Endothelial cell of umbilical vein (primary cell): Measurements from ENCODE around the gene HDAC5. TPM values are rescaled to one million over a fixed set of nuclear protein-coding genes. Genes with fewer than 3 reads are reported as not detected.

Experiments used
- BruUV-seq: library from RNA; stranded (reverse); fragments of 400-500 nt; replicated peaks from 2 replicates; lab custom pipeline; 2021; lab: Mats Ljungman, UMichigan
- CTCF ChIA-PET: fragments of 300-600, 350-600 bp; sonication (Branson Sonifier 250); formaldehyde crosslinking; loops from one replicate; lab custom pipeline; 2021; ENCODE audit warnings: antibody characterized with exemption, inconsistent platforms; lab: Charles Lee
- POLR2A ChIA-PET: fragments of 300-600, 350-600 bp; sonication (Branson Sonifier 250); formaldehyde crosslinking; loops from one replicate; lab custom pipeline; 2021; ENCODE audit warnings: antibody characterized with exemption, inconsistent platforms; lab: Charles Lee
- DNase-seq: peaks from one replicate; pipeline ENCODE4 v3.0.0-alpha.2; 2011; ENCODE audit warnings: low read depth, low spot score
- FAIRE-seq: peaks from 2 replicates; lab custom pipeline; 2011; peaks lifted over from hg19 to GRCh38; lab: Jason Lieb, UNC
- H2AFZ ChIP-seq: 2 replicates; pipeline ENCODE4 v1.6.0; 2012; ENCODE audit warnings: low read depth, low read length, control low read depth, inconsistent platforms
- H3K27ac ChIP-seq: 2 replicates; pipeline ENCODE4 v1.5.1; 2011; ENCODE audit warnings: low read depth, mild to moderate bottlenecking, control low read depth, low read length, moderate library complexity; ENCODE audit not compliant: insufficient read depth
- H3K27me3 ChIP-seq, 2 experiments: 2 replicates each; pipeline versions ENCODE4 v1.6.0 to v1.6.1; 2011; ENCODE audit warnings: low read length in 2 of 2, mixed read lengths in 1 of 2; ENCODE audit not compliant: control insufficient read depth in 2 of 2, insufficient read depth in 2 of 2
- H3K36me3 ChIP-seq, 2 experiments: 2 replicates in 1 of 2; 3 replicates in 1 of 2; pipeline ENCODE4 v1.5.1; 2011; ENCODE audit warnings: low read length in 2 of 2, mild to moderate bottlenecking in 1 of 2, moderate library complexity in 1 of 2; ENCODE audit not compliant: control insufficient read depth in 2 of 2, insufficient read depth in 2 of 2; ENCODE audit errors: extremely low read depth in 1 of 2
- H3K4me1 ChIP-seq: 3 replicates; pipeline ENCODE4 v1.5.1; 2011; ENCODE audit warnings: mild to moderate bottlenecking, low read length; ENCODE audit not compliant: control insufficient read depth, insufficient read depth; ENCODE audit errors: extremely low read depth
- H3K4me2 ChIP-seq: 2 replicates; pipeline ENCODE4 v1.6.1; 2011; ENCODE audit warnings: low read length, control low read depth, mixed read lengths; ENCODE audit not compliant: insufficient read depth
- H3K4me3 ChIP-seq, 3 experiments: fragments of 200-600 bp in 1 of 3; sonication (generic), shearing (Covaris generic) in 1 of 3; replicated peaks in 1 of 3; 2 replicates each; pipeline ENCODE4 v1.5.1; 2011 to 2016; ENCODE audit warnings: control low read depth in 3 of 3, low read length in 3 of 3, mild to moderate bottlenecking in 2 of 3, inconsistent platforms in 1 of 3, low read depth in 1 of 3, moderate library complexity in 1 of 3; ENCODE audit not compliant: insufficient read depth in 1 of 3
- H3K79me2 ChIP-seq: 2 replicates; pipeline ENCODE4 v1.6.0; 2012; ENCODE audit warnings: low read length, inconsistent platforms; ENCODE audit not compliant: control insufficient read depth, insufficient read depth
- H3K9ac ChIP-seq: replicated peaks from 2 replicates; pipeline ENCODE3; 2011; ENCODE audit warnings: low read length, control low read depth; ENCODE audit not compliant: insufficient read depth; ENCODE audit errors: extremely low read depth
- H3K9me1 ChIP-seq: replicated peaks from 3 replicates; pipeline ENCODE4 v1.6.0; 2011; ENCODE audit warnings: mild to moderate bottlenecking, low read length; ENCODE audit not compliant: control insufficient read depth, insufficient read depth; ENCODE audit errors: extremely low read depth
- H3K9me3 ChIP-seq: replicated peaks from 2 replicates; pipeline ENCODE4 v1.5.1; 2012; ENCODE audit warnings: low read length, inconsistent platforms; ENCODE audit not compliant: control insufficient read depth, insufficient read depth
- H4K20me1 ChIP-seq: replicated peaks from 2 replicates; pipeline ENCODE3; 2011; ENCODE audit warnings: mild to moderate bottlenecking, low read length; ENCODE audit not compliant: control insufficient read depth, insufficient read depth; ENCODE audit errors: extremely low read depth
- EZH2 ChIP-seq: IDR thresholded peaks from 2 replicates; pipeline ENCODE4 v1.6.1; 2012; ENCODE audit warnings: borderline replicate concordance, low read depth, mild to moderate bottlenecking, moderate library complexity, low read length, inconsistent platforms; ENCODE audit not compliant: severe bottlenecking
- FOS ChIP-seq: IDR thresholded peaks from 2 replicates; pipeline ENCODE4 v1.6.1; 2011; ENCODE audit warnings: mild to moderate bottlenecking, low read length, moderate library complexity, borderline replicate concordance; ENCODE audit not compliant: insufficient read depth
- GATA2 ChIP-seq: IDR thresholded peaks from 2 replicates; pipeline ENCODE4 v1.7.0; 2011; ENCODE audit warnings: low read depth, mild to moderate bottlenecking, moderate library complexity, mixed read lengths, low read length; ENCODE audit not compliant: insufficient read length, insufficient read depth
- JUN ChIP-seq: IDR thresholded peaks from 2 replicates; pipeline ENCODE4 v1.6.1; 2011; ENCODE audit warnings: borderline replicate concordance, low read depth; ENCODE audit not compliant: insufficient read length, insufficient read depth
- MYC ChIP-seq: IDR thresholded peaks from one replicate; pipeline ENCODE4 v1.6.1; 2011; ENCODE audit warnings: mild to moderate bottlenecking, low read depth, low read length
- POLR2A ChIP-seq: IDR thresholded peaks from 2 replicates; pipeline ENCODE4 v1.6.1; 2012; ENCODE audit warnings: low read depth, mild to moderate bottlenecking, control low read depth, low read length
- POLR2AphosphoS5 ChIP-seq: IDR thresholded peaks from 2 replicates; pipeline ENCODE4 v1.6.1; 2012; ENCODE audit warnings: low read depth, mild to moderate bottlenecking, control low read depth, low read length, moderate library complexity; ENCODE audit not compliant: insufficient read depth
- dilution Hi-C: fragments of 300-500 bp; cut with MboI; formaldehyde crosslinking; loops from one replicate; pipeline ENCODE4 v1.15.0; 2019; ENCODE audit warnings: low sequenced_read_pairs; ENCODE audit not compliant: extremely low pct_ligation_motif_present
- intact Hi-C: fragments of 100-400 bp; cut with micrococcal nuclease; formaldehyde crosslinking; loops from one replicate; pipeline ENCODE4 v1.10.0; 2022
- polyA plus RNA-seq, 4 experiments: library from polyadenylated mRNA; depleted of rRNA in 3 of 4; stranded (reverse) in 3 of 4; unstranded in 1 of 4; fragments of >200 nt; gene quantifications; 2 replicates each; pipeline versions ENCODE4 v1.2.1 to v1.2.3, GENCODE V29; 2011 to 2012; ENCODE audit warnings: missing spikeins in 1 of 4
- total RNA-seq: library from RNA; stranded (reverse); gene quantifications from 2 replicates; pipeline ENCODE4 v1.2.3, GENCODE V29; 2021
- TF ChIP-seq, protein P1 (sequence below): IDR thresholded peaks from 2 replicates; pipeline ENCODE4 v1.6.1; 2011; ENCODE audit not compliant: insufficient read depth, insufficient read length
- TF ChIP-seq, protein P2 (sequence below), 2 donors: IDR thresholded peaks; 1 replicate in 1 of 2; 2 replicates in 1 of 2; pipeline ENCODE4 v1.5.1; 2011; ENCODE audit warnings: low read length in 2 of 2, mild to moderate bottlenecking in 2 of 2, moderate library complexity in 2 of 2, control low read depth in 1 of 2, inconsistent platforms in 1 of 2, low read depth in 1 of 2; ENCODE audit not compliant: insufficient read depth in 1 of 2; ENCODE audit errors: extremely low read depth in 1 of 2

The HDAC5 gene
- total and polyA plus RNA-seq, 2 donors (not counting 3 experiments of a cell fraction or from before 2014, with no cell fraction given) = 35.4 to 40.4 TPM

GRCh38 chr17:44087319-44087718 lies 36.1 kb downstream of the HDAC5 start:
- no peak for FAIRE-seq
- ChIA-PET CTCF (interaction anchor here (0.6 to 3.0 kb wide), 10 partner anchors 9 to 177 kb away, joined by 3 to 18 read pairs (median 3); partner anchors contain the start of genes G6PC3 and HDAC5), POLR2A (no interaction called here)

More at GRCh38 chr17:44087319-44087718, 36.1 kb downstream of the HDAC5 start:
- H3K9ac ChIP-seq = no peak overlapping the region
- no peak overlapping the region for H3K4me3 ChIP-seq
- DNase-seq = no peak
- no TSS peak for BruUV-seq
- no peaks in the 10 kb centered on the region for H3K9me3 ChIP-seq
- intact Hi-C loops = no loop called here
- H3K27ac ChIP-seq = no peak overlapping the region
- no peak for TF ChIP-seq JUN
- TF ChIP-seq, protein P1, sequence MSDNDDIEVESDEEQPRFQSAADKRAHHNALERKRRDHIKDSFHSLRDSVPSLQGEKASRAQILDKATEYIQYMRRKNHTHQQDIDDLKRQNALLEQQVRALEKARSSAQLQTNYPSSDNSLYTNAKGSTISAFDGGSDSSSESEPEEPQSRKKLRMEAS = no peak
- TF ChIP-seq EZH2 = no peak
- TF ChIP-seq MYC = no peak
- TF ChIP-seq FOS = no peak
- TF ChIP-seq, protein P2, sequence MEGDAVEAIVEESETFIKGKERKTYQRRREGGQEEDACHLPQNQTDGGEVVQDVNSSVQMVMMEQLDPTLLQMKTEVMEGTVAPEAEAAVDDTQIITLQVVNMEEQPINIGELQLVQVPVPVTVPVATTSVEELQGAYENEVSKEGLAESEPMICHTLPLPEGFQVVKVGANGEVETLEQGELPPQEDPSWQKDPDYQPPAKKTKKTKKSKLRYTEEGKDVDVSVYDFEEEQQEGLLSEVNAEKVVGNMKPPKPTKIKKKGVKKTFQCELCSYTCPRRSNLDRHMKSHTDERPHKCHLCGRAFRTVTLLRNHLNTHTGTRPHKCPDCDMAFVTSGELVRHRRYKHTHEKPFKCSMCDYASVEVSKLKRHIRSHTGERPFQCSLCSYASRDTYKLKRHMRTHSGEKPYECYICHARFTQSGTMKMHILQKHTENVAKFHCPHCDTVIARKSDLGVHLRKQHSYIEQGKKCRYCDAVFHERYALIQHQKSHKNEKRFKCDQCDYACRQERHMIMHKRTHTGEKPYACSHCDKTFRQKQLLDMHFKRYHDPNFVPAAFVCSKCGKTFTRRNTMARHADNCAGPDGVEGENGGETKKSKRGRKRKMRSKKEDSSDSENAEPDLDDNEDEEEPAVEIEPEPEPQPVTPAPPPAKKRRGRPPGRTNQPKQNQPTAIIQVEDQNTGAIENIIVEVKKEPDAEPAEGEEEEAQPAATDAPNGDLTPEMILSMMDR (IDR thresholded peaks at IDR 0.05; ENCODE audit: extremely low read depth in 1 of 2, insufficient read depth in 1 of 2, low read depth in 1 of 2, low read length in 2 of 2) = no peak
- TF ChIP-seq POLR2A = no peak
- no peak for TF ChIP-seq GATA2
- TF ChIP-seq POLR2AphosphoS5 = no peak
- no peak overlapping the region for H2AFZ ChIP-seq
- no peaks in the 10 kb centered on the region for H3K27me3 ChIP-seq
- no peaks in the 10 kb centered on the region for H3K79me2 ChIP-seq
- no peaks in the 10 kb centered on the region for H3K9me1 ChIP-seq
- dilution Hi-C loops = no loop called here
- peaks cover 3 to 23% of the 10 kb centered on the region in 2 experiments for H3K36me3 ChIP-seq
- H3K4me1 ChIP-seq = peaks cover 6% of the 10 kb centered on the region
- H4K20me1 ChIP-seq = no peaks in the 10 kb centered on the region
- no peak overlapping the region for H3K4me2 ChIP-seq
